ENCODE data around the gene SPINT2.
"Not testable (repeated sequence)": the region's sequence is repeated elsewhere in the genome, so short reads cannot be mapped to it uniquely, and the experiment has no call there.

SPINT2 gene

GRCh38 chr19:38324431-38324830 lies 60.1 kb downstream of the SPINT2 start:
- no peak for DNase-seq

DNA sequence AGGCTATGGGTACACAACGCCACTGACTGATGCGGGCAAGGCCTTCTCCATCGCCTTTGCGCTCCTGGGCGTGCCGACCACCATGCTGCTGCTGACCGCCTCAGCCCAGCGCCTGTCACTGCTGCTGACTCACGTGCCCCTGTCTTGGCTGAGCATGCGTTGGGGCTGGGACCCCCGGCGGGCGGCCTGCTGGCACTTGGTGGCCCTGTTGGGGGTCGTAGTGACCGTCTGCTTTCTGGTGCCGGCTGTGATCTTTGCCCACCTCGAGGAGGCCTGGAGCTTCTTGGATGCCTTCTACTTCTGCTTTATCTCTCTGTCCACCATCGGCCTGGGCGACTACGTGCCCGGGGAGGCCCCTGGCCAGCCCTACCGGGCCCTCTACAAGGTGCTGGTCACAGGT lies 62.2 kb downstream of the SPINT2 start:
- DNase-seq, result no peak

DNA sequence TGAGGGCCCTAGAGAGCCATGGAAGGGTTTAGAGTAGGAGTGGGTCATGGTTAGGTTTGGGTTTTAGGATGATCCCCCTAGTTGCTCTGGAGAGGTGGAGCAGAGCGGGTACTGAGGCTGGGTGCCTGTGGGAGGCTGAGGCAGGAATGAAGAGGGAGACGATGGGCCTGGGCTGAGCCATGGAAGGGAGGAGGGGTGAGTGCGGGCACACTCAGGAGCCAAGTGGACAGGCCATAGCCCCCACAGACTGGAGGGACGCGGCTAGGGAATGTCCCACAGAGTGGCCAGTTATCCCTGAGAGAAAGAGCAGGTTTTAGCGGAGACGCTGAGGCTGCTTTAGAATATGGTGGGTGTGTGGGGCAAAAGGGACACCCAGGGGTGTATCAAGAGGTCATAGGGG lies 65.3 kb downstream of the SPINT2 start:
- DNase-seq, result no peak

GRCh38 chr19:38331728-38332127 lies 67.4 kb downstream of the SPINT2 start:
- no peak for DNase-seq

- DNase-seq, result no peak
Observed at GRCh38 chr19:38333245-38333644, 68.9 kb downstream of the SPINT2 start.

DNA sequence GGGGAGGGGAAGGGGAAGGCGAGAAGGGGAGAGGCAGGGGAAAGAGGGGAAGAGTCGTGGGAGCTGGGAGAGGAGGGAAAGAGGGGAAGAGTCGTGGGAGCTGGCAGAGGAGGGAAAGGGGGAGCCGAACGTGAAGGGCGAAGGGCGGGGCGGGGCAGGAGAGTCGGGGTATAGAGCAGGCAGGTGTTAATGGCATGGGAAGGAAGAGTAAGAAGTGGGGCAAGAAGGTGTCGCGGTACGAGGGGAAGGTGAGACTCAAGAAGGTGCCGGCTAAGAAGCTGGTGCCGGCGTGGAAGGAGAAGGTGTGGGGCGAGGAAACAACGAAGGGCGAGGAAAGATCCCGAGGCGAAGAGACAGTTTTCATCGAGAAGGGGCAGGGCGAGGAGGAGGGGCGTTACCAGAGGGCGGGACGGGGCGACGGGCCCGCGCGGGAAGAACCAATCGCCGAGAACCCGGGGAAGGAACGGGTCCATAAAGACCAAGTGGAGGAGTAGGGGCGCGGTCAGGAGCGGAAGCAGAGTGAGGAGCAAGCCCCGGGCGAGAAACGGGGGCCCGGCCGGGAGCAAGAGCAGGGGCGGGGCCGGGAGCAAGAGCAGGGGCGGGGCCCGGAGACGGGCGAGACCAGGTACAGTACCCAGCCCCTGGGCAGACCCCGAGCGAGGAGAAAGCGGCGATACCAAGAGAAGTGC lies 71.7 kb downstream of the SPINT2 start:
- DNase-seq, result peak; percentile 96

DNA sequence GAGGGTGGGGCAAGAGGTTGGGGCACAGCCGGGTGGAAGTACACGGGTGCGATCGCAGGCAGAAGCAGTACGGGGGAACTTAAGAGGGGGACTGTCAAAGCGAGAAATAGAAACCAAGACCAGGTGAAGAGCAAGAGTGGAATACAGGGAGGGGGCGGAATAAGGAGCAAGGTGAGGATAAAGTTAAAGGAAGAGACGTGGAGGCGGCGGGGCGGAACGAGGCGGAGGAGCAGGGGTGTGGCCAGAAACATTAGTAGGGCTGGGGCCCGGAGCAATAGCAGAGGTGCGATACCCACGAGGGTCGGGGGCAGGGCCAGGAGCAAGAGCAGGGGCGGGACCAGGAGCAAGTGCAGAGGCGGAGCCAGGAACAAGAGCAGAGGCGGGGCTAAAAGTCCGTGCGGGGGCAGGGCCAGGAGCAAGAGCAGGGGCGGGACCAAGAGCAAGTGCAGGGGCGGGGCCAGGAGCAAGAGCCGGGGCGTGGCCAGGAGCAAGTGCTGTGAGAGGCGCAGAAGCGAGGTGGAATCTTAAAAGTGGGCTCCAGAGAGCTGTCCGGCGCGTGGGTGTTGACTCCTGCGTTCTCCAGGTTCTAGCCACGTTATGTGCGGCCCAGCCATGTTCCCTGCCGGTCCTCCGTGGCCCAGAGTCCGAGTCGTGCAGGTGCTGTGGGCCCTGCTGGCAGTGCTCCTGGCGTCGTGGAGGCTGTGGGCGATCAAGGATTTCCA lies 72.4 kb downstream of the SPINT2 start:
- peak; percentile 89 for DNase-seq

- DNase-seq, result no peak
Observed at GRCh38 chr19:38337360-38337653, 72.9 kb downstream of the SPINT2 start.

- DNase-seq, result not testable (repeated sequence)
Observed at GRCh38 chr19:38339011-38339410, 74.6 kb downstream of the SPINT2 start.

DNA sequence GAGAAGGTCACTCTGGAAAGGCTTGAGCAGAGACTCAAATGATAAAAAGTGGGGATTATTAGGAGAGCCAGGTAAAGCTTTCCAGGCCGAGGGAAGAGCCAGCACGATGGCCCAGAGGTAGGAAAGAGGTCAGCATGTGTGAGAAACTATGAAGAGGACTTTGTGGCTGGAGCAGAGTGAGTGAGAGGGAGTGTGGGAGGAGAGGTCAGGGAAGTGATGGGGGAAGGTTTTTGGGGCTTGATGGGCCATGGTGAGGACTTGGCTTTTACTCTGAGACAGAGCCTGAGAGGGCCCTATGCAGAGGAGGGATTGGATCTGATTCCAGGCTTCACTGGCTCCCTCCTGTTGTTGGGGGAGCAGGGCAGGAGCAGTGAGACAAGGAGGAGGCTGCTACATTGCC lies 76.6 kb downstream of the SPINT2 start:
- DNase-seq, result no peak
